Measurements from ENCODE around the gene LUZP2. TPM values are rescaled to one million over a fixed set of nuclear protein-coding genes. Genes with fewer than 3 reads are reported as not detected.

The LUZP2 gene
- total and polyA plus RNA-seq, 10 donors, result 0.03 to 2.9 (median 0.40) TPM; not detected in 3

DNA sequence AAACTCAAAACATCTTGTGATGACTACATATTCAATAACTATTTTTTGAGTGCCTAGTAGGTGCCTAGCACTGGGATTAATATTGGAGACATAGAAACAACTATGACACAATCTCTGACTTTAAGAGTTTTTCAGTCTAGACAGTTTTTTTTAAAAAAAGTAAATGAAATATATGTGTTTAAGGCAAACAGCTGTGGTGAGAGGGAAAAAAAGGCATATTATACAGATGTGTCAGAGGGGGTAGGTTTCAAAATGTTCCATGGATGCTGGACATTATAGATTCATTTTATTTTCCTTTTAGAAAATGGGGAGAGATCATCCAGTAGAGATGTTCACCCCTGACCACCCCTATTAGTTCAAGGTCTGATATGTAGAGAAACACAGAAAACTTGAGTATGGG lies 90.8 kb downstream of the LUZP2 start:
- intact Hi-C loops (cut with DNase I; ENCODE audit: low total_unique reads), result no loop called here
- Histone ChIP-seq H3K36me3 (no peaks in the 10 kb centered on the region), H3K27ac (no peak overlapping the region), H3K4me1 (no peaks in the 10 kb centered on the region), H3K9me3 (peaks cover 0 to 6% (median 0%) of the 10 kb centered on the region in 8 donors), H3K4me3 (no peak overlapping the region), H3K27me3 (replicated peaks in 1 of 7) (no peaks in the 10 kb centered on the region)
- no peak for TF ChIP-seq POLR2A (IDR thresholded peaks at IDR 0.05)
- TF ChIP-seq POLR2AphosphoS5 (IDR thresholded peaks at IDR 0.05), result no peak
- TF ChIP-seq, protein P1, sequence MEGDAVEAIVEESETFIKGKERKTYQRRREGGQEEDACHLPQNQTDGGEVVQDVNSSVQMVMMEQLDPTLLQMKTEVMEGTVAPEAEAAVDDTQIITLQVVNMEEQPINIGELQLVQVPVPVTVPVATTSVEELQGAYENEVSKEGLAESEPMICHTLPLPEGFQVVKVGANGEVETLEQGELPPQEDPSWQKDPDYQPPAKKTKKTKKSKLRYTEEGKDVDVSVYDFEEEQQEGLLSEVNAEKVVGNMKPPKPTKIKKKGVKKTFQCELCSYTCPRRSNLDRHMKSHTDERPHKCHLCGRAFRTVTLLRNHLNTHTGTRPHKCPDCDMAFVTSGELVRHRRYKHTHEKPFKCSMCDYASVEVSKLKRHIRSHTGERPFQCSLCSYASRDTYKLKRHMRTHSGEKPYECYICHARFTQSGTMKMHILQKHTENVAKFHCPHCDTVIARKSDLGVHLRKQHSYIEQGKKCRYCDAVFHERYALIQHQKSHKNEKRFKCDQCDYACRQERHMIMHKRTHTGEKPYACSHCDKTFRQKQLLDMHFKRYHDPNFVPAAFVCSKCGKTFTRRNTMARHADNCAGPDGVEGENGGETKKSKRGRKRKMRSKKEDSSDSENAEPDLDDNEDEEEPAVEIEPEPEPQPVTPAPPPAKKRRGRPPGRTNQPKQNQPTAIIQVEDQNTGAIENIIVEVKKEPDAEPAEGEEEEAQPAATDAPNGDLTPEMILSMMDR (IDR thresholded peaks at IDR 0.05 in 8 of 11, conservative IDR thresholded peaks at IDR 0.05 in 3 of 11), result no peak
- no peak for DNase-seq

DNA sequence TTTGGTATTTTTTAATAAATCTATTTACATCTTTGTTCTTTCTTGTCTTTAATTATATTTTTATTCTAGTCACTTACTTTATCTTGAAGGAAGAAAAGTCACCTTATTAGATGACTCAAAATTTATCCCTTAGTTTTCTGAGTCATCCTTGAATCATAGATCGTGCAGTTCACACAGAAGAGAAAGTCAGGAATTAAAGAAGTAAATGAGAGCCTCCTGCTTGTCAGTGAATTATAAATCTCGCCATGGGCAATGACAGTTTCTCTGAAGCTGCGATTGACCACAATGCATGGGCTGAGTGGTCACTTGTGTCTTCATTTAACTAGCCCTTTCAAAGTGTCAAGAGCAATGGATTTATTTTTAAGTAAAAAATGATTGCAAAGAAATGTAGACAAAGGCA lies 91.2 kb downstream of the LUZP2 start:
- DNase-seq, result no peak
- Histone ChIP-seq H3K9me3 (peaks cover 0 to 6% (median 0%) of the 10 kb centered on the region in 8 donors), H3K27me3 (replicated peaks in 1 of 7) (no peaks in the 10 kb centered on the region), H3K4me1 (no peaks in the 10 kb centered on the region), H3K36me3 (no peaks in the 10 kb centered on the region), H3K4me3 (no peak overlapping the region), H3K27ac (no peak overlapping the region)
- 78 to 89% (median 81%) methylated on average over 3 of the region's 3 CpGs for WGBS, 5 donors
- intact Hi-C loops (cut with DNase I; ENCODE audit: low total_unique reads), result no loop called here
- no peak for TF ChIP-seq POLR2A (IDR thresholded peaks at IDR 0.05)
- no peak for TF ChIP-seq POLR2AphosphoS5 (IDR thresholded peaks at IDR 0.05)
- TF ChIP-seq, protein P1 (IDR thresholded peaks at IDR 0.05 in 8 of 11, conservative IDR thresholded peaks at IDR 0.05 in 3 of 11), result no peak

DNA sequence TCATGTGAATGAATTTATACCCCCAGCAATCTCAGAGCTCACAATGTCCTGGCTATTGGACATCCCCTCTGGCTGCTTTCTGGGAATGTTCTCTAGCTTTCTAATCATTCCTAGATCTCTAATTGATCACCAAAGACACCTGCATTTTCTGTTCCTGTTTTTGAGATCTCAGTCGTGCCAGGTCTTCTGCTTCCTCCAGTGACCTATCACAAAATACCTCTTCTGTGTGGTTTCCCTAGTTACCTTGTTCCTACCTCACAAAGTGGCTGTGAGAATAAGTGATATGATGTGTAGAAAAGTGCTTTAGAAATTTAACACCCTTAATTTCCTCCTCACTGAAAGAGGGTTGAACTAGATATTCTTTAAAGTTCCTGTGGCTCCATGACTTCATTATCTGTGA lies 92.2 kb downstream of the LUZP2 start:
- H3K4me1 ChIP-seq, result no peaks in the 10 kb centered on the region
- no peak for TF ChIP-seq POLR2A (IDR thresholded peaks at IDR 0.05)
- TF ChIP-seq, protein P1 (IDR thresholded peaks at IDR 0.05 in 8 of 11, conservative IDR thresholded peaks at IDR 0.05 in 3 of 11), result no peak
- TF ChIP-seq POLR2AphosphoS5 (IDR thresholded peaks at IDR 0.05), result no peak
- no peak overlapping the region for H3K27ac ChIP-seq
- intact Hi-C loops (cut with DNase I; ENCODE audit: low total_unique reads), result no loop called here
- peaks cover 0 to 5% (median 0%) of the 10 kb centered on the region in 8 donors for H3K9me3 ChIP-seq
- H3K27me3 ChIP-seq (replicated peaks in 1 of 7), result no peaks in the 10 kb centered on the region
- no peak for DNase-seq
- H3K36me3 ChIP-seq, result no peaks in the 10 kb centered on the region
- H3K4me3 ChIP-seq, result no peak overlapping the region
- WGBS, 5 donors, result 22 to 47% (median 30%) methylated on average over 1 of the region's 1 CpG

DNA sequence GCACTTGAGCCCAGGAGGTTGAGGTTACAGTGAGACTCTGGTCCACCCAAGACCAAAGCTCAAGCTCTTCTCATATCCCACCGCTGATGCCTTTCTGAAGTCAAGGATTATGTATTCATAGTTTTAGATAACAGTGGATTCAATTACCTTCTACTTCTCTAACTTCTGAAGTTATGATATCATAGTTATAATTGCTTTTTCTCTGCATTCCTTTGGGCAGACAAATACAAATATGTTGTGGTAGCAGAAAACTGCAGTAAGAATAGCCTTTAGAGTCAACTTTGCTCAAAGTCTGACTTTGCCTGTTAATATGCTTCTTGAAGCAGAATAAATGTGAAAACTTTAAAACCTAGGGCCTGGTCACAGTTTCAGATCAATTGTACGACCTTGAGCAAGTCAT lies 94.4 kb downstream of the LUZP2 start:
- Histone ChIP-seq H3K27ac (no peak overlapping the region), H3K27me3 (replicated peaks in 1 of 7) (no peaks in the 10 kb centered on the region), H3K4me3 (no peak overlapping the region), H3K9me3 (no peaks in the 10 kb centered on the region), H3K36me3 (no peaks in the 10 kb centered on the region), H3K4me1 (no peaks in the 10 kb centered on the region)
- 61 to 68% (median 63%) methylated on average over 2 of the region's 2 CpGs for WGBS, 5 donors
- intact Hi-C loops (cut with DNase I; ENCODE audit: low total_unique reads), result no loop called here
- DNase-seq, result no peak
- TF ChIP-seq POLR2A (IDR thresholded peaks at IDR 0.05), result no peak
- no peak for TF ChIP-seq POLR2AphosphoS5 (IDR thresholded peaks at IDR 0.05)
- TF ChIP-seq, protein P1 (IDR thresholded peaks at IDR 0.05 in 8 of 11, conservative IDR thresholded peaks at IDR 0.05 in 3 of 11), result no peak
